Calu3 (cell line): ENCODE data around the gene RECK. TPM values are rescaled to one million over a fixed set of nuclear protein-coding genes. Genes with fewer than 3 reads are reported as not detected.

Experiments used
- BruUV-seq: library from RNA; stranded (reverse); fragments of 400-500 nt; replicated peaks from 2 replicates; lab custom pipeline; 2021; lab: Mats Ljungman, UMichigan
- CTCF ChIA-PET: fragments of 300-600 bp; sonication (Branson Sonifier 250); formaldehyde crosslinking; loops from one replicate; lab custom pipeline; 2022; ENCODE audit warnings: antibody characterized with exemption; lab: Charles Lee
- DNase-seq: peaks from one replicate; pipeline ENCODE4 v3.0.0; 2022
- H3K27ac Mint-ChIP-seq: one replicate; pipeline ENCODE4 v1.8.0; 2022; ENCODE audit warnings: mixed read lengths; ENCODE audit not compliant: unreplicated experiment
- H3K27me3 Mint-ChIP-seq: one replicate; pipeline ENCODE4 v1.8.0; 2022; ENCODE audit warnings: mixed read lengths; ENCODE audit not compliant: unreplicated experiment
- H3K36me3 Mint-ChIP-seq: one replicate; pipeline ENCODE4 v1.8.0; 2022; ENCODE audit warnings: mild to moderate bottlenecking, moderate library complexity, mixed read lengths; ENCODE audit not compliant: insufficient read depth, unreplicated experiment
- H3K4me1 Mint-ChIP-seq: one replicate; pipeline ENCODE4 v1.8.0; 2022; ENCODE audit warnings: mild to moderate bottlenecking, low read depth, mixed read lengths; ENCODE audit not compliant: unreplicated experiment
- H3K4me3 Mint-ChIP-seq: one replicate; pipeline ENCODE4 v1.8.0; 2022; ENCODE audit warnings: mild to moderate bottlenecking, low read depth, moderate library complexity, mixed read lengths; ENCODE audit not compliant: unreplicated experiment
- H3K9me3 Mint-ChIP-seq: one replicate; pipeline ENCODE4 v1.8.0; 2022; ENCODE audit warnings: low read depth, mixed read lengths; ENCODE audit not compliant: unreplicated experiment
- intact Hi-C: fragments of 100-400 bp; cut with micrococcal nuclease; formaldehyde crosslinking; loops from one replicate; pipeline ENCODE4 v1.10.0; 2022; ENCODE audit not compliant: unreplicated experiment
- total RNA-seq: library from RNA; stranded (reverse); gene quantifications from 2 replicates; pipeline ENCODE4 v1.2.3, GENCODE V29; 2022
- TF ChIP-seq, protein P1 (sequence below): fragments of 200-600 bp; IDR thresholded peaks from one replicate; pipeline ENCODE4 v1.8.0; 2022; ENCODE audit warnings: antibody characterized with exemption; ENCODE audit not compliant: unreplicated experiment

The RECK gene
- total RNA-seq, 1 experiment from 2014 or later, result 1.1 TPM

DNA sequence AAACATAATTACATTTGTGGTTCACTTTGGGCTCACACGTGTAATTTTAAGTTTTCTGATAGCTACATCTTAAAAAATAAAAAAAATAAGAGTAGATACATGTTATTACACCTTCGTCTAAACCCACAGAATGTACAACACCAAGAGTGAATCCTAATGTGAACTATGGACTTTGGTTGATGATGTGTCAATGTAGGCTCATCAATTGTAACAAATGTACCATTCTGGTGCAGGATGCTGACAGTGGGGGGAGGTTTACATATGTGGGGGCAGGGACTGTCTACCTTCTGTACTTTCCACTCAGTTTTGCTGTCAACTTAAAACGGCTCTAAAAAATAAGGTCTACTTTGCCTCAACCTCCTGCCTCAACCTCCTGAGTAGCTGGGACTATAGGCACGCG lies 2.5 kb upstream of the RECK start:
- H3K9me3 Mint-ChIP-seq, result no peaks in the 10 kb centered on the region
- H3K4me1 Mint-ChIP-seq, result peaks cover 7% of the 10 kb centered on the region
- TF ChIP-seq, protein P1, sequence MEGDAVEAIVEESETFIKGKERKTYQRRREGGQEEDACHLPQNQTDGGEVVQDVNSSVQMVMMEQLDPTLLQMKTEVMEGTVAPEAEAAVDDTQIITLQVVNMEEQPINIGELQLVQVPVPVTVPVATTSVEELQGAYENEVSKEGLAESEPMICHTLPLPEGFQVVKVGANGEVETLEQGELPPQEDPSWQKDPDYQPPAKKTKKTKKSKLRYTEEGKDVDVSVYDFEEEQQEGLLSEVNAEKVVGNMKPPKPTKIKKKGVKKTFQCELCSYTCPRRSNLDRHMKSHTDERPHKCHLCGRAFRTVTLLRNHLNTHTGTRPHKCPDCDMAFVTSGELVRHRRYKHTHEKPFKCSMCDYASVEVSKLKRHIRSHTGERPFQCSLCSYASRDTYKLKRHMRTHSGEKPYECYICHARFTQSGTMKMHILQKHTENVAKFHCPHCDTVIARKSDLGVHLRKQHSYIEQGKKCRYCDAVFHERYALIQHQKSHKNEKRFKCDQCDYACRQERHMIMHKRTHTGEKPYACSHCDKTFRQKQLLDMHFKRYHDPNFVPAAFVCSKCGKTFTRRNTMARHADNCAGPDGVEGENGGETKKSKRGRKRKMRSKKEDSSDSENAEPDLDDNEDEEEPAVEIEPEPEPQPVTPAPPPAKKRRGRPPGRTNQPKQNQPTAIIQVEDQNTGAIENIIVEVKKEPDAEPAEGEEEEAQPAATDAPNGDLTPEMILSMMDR, result no peak
- H3K27ac Mint-ChIP-seq, result no peak overlapping the region
- no peak overlapping the region for H3K4me3 Mint-ChIP-seq
- intact Hi-C loops, result no loop called here
- peaks cover 14% of the 10 kb centered on the region for H3K27me3 Mint-ChIP-seq
- no TSS peak for BruUV-seq
- CTCF ChIA-PET, result no interaction called here
- no peak for DNase-seq
- peaks cover 5% of the 10 kb centered on the region for H3K36me3 Mint-ChIP-seq

GRCh38 chr9:36035006-36035405 lies 1.7 kb upstream of the RECK start:
- Mint-ChIP-seq H3K27me3 (peaks cover 14% of the 10 kb centered on the region), H3K4me3 (no peak overlapping the region), H3K9me3 (no peaks in the 10 kb centered on the region), H3K36me3 (peaks cover 5% of the 10 kb centered on the region), H3K27ac (no peak overlapping the region), H3K4me1 (peaks cover 7% of the 10 kb centered on the region)
- intact Hi-C loops, result no loop called here
- CTCF ChIA-PET, result no interaction called here
- TF ChIP-seq, protein P1, result no peak
- BruUV-seq, result no TSS peak
- no peak for DNase-seq

- Mint-ChIP-seq H3K4me1 (peaks cover 16% of the 10 kb centered on the region), H3K4me3 (peak overlapping the region; percentile 59), H3K27ac (no peak overlapping the region), H3K27me3 (peaks cover 14% of the 10 kb centered on the region), H3K36me3 (peaks cover 10% of the 10 kb centered on the region), H3K9me3 (no peaks in the 10 kb centered on the region)
- DNase-seq, result no peak
- intact Hi-C loops, result no loop called here
- CTCF ChIA-PET, result no interaction called here
- no TSS peak for BruUV-seq
- TF ChIP-seq, protein P1, result no peak
Measured at GRCh38 chr9:36036253-36036779, 397 bp upstream of the RECK start.

- Mint-ChIP-seq H3K9me3 (no peaks in the 10 kb centered on the region), H3K36me3 (peaks cover 10% of the 10 kb centered on the region), H3K4me3 (peak overlapping the region; percentile 59), H3K27ac (no peak overlapping the region), H3K27me3 (peaks cover 14% of the 10 kb centered on the region), H3K4me1 (peaks cover 16% of the 10 kb centered on the region)
- intact Hi-C loops, result no loop called here
- TF ChIP-seq, protein P1, result no peak
- DNase-seq, result no peak
- CTCF ChIA-PET, result interaction anchor here (1.1 kb wide), 1 partner anchor 15 kb away, joined by 3 read pairs; no protein-coding TSS in a partner anchor
- no TSS peak for BruUV-seq
Measured at GRCh38 chr9:36037549-36038122, 923 bp downstream of the RECK start.
